ENCODE results near the gene ANKRD10. TPM values are rescaled to one million over a fixed set of nuclear protein-coding genes. Genes with fewer than 3 reads are reported as not detected.

ANKRD10 gene
- total RNA-seq, 6 experiments from 2014 or later: 40.4 to 56.2 (median 44.3) TPM

DNA sequence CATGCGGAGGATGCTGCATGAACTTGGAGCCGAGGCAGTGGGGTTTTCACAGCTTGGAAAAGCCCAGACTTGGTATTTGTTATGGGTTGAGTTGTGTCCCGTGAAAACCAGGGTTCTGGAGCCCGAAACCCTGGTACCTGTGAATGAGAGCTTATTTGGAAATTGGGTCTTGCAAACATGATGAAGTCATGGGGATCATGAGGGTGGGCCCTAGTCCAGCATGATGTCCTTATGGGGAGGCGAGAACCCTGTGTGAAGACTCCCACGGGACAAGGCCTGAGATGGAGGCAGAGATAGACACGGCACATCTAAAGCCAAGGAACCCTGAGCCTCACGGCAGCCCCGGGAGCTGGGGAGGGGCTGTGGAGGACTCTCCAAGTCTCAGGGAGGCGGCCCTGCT lies 82.3 kb downstream of the ANKRD10 start:
- no peak for ATAC-seq
- intact Hi-C loops (cut with DNase I): no loop called here
- WGBS (ENCODE audit: insufficient coverage, low coverage, low lambda C conversion rate, missing lambda C conversion rate): 89% methylated on average over 3 of the region's 10 CpGs

DNA sequence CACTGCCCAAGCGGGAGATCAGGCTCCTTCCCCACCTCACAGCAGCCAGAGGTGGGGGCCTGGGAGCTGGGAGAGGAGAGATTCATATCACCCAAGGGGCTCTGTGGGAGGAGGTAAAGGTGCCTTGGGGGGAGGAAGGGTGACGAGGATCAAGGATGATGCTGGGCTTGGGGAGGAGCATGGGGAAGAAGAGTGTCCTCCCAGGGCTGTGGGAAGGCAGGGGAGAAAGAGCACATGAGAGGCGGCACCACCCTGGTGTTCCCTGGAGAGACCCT lies 82.7 kb downstream of the ANKRD10 start:
- intact Hi-C loops (cut with DNase I): no loop called here
- Histone ChIP-seq H3K9me3 (no peaks in the 10 kb centered on the region), H3K36me3 (no peaks in the 10 kb centered on the region), H3K4me3 (no peak overlapping the region), H3K4me1 (peaks cover 0 to 13% (median 4%) of the 10 kb centered on the region in 4 donors), H3K27ac (no peak overlapping the region), H3K27me3 (no peaks in the 10 kb centered on the region)
- no peak for DNase-seq
- 82% methylated on average over 1 of the region's 3 CpGs for WGBS (ENCODE audit: insufficient coverage, low coverage, low lambda C conversion rate, missing lambda C conversion rate)
- no peak for ATAC-seq
- TF ChIP-seq, protein P1, sequence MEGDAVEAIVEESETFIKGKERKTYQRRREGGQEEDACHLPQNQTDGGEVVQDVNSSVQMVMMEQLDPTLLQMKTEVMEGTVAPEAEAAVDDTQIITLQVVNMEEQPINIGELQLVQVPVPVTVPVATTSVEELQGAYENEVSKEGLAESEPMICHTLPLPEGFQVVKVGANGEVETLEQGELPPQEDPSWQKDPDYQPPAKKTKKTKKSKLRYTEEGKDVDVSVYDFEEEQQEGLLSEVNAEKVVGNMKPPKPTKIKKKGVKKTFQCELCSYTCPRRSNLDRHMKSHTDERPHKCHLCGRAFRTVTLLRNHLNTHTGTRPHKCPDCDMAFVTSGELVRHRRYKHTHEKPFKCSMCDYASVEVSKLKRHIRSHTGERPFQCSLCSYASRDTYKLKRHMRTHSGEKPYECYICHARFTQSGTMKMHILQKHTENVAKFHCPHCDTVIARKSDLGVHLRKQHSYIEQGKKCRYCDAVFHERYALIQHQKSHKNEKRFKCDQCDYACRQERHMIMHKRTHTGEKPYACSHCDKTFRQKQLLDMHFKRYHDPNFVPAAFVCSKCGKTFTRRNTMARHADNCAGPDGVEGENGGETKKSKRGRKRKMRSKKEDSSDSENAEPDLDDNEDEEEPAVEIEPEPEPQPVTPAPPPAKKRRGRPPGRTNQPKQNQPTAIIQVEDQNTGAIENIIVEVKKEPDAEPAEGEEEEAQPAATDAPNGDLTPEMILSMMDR (IDR thresholded peaks at IDR 0.05): no peak
- no peak for TF ChIP-seq POLR2A (IDR thresholded peaks at IDR 0.05)

More for the DNA sequence above, 82.3 kb downstream of the ANKRD10 start:
- Histone ChIP-seq H3K36me3 (no peaks in the 10 kb centered on the region), H3K27ac (no peak overlapping the region), H3K9me3 (no peaks in the 10 kb centered on the region), H3K4me3 (no peak overlapping the region), H3K4me1 (peaks cover 0 to 13% (median 4%) of the 10 kb centered on the region in 4 donors), H3K27me3 (no peaks in the 10 kb centered on the region)
- TF ChIP-seq POLR2A (IDR thresholded peaks at IDR 0.05): no peak
- TF ChIP-seq, protein P1 (IDR thresholded peaks at IDR 0.05): no peak
- DNase-seq: no peak

DNA sequence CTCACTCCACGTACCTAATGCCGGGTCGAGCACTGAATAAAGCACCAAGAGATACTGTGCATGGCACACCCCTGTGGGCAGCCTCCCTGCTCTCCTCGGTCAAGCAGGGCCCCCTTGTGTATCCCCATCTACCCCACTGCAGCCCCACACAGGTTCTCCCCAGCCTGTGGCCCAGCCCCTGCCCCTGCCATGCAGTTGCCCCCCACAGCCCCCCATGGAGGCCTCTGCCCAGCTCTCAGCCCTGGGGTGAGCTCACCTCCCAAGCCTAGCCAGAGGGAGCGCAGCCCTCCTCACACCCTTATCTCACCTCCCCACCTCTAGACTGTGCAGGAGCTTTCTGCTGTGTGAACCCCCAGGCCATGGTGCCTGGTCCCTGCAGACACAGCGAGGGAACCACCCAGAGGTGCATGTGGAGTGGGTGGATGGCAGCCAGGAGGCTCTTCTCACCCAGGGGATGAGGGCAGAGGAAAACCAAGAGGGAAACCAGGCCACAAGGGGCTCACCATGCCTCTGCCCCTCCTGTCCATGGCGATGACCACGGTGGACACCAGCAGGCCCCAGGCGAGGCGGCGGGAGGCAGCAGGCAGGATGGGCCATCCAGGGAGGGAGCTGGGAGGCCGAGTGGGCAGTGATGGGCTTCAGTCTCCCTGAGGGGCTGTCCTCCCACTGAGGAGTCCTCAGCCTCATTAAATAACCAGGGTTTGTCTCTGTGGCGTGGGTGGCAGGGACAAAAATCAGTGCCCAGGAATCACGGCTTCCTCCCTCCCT lies 83.2 kb downstream of the ANKRD10 start:
- intact Hi-C loops (cut with DNase I): no loop called here
- no peak for DNase-seq
- TF ChIP-seq, protein P1 (IDR thresholded peaks at IDR 0.05): no peak
- no peak for TF ChIP-seq POLR2A (IDR thresholded peaks at IDR 0.05)
- no peak overlapping the region for H3K27ac ChIP-seq
- no peak overlapping the region for H3K4me3 ChIP-seq
- H3K9me3 ChIP-seq: no peaks in the 10 kb centered on the region
- 87% methylated on average over 3 of the region's 14 CpGs for WGBS (ENCODE audit: insufficient coverage, low coverage, low lambda C conversion rate, missing lambda C conversion rate)
- no peak for ATAC-seq
- peaks cover 0 to 13% (median 4%) of the 10 kb centered on the region in 4 donors for H3K4me1 ChIP-seq
- no peaks in the 10 kb centered on the region for H3K27me3 ChIP-seq
- H3K36me3 ChIP-seq: no peaks in the 10 kb centered on the region

DNA sequence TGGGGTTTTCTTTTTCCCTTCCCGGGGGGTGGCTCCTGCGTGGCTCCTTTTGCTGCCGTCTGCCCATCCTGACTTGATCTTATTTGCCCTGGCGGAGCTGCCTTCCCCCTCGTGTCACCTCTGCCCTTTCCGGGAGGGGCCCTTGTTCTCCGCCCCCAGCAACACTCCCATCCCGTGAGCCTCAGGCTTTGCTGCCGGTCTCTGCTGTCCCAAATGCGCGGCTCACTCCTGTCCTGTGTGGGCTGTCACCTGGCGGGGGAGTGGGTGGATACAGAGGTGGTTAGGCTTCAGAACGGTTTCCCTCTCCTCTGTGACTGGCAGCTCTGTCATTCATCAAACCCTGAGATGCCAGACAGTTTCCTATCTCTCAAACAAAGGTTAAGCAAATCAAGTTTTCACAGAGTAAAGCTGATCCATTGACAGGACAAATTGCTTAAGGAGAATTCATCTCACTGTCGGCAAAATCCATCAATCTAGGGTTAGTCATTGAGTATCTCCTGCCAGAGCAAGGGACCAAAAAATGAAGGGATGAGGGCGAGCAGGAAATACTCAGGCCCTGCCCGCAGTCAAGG lies 84.0 kb downstream of the ANKRD10 start:
- H3K36me3 ChIP-seq: no peaks in the 10 kb centered on the region
- WGBS (ENCODE audit: insufficient coverage, low coverage, low lambda C conversion rate, missing lambda C conversion rate): 71% methylated on average over 9 of the region's 16 CpGs
- peaks cover 0 to 6% (median 2%) of the 10 kb centered on the region in 4 donors for H3K4me1 ChIP-seq
- TF ChIP-seq, protein P1 (IDR thresholded peaks at IDR 0.05): no peak
- no peak for TF ChIP-seq POLR2A (IDR thresholded peaks at IDR 0.05)
- no peaks in the 10 kb centered on the region for H3K9me3 ChIP-seq
- ATAC-seq (no peak), DNase-seq (no peak)
- no peak overlapping the region for H3K4me3 ChIP-seq
- no peaks in the 10 kb centered on the region for H3K27me3 ChIP-seq
- no peak overlapping the region for H3K27ac ChIP-seq
- intact Hi-C loops (cut with DNase I): no loop called here
